Sciatic nerve (tissue), 2 donors: ENCODE measurements around the gene USP49. TPM values are rescaled to one million over a fixed set of nuclear protein-coding genes. Genes with fewer than 3 reads are reported as not detected.
A peak's percentile ranks its signal among the peaks of the same experiment; 100 is the strongest.
"Not testable (repeated sequence)": the region's sequence is repeated elsewhere in the genome, so short reads cannot be mapped to it uniquely, and the experiment has no call there.

Experiments
- ATAC-seq: fragments of 200-7000 bp; cut with Tn5 transposase; one replicate; pipeline ENCODE4 v1.9.1; 2020; ENCODE audit warnings: mild to moderate bottlenecking, moderate library complexity
- DNase-seq: peaks from one replicate; pipeline ENCODE4 v3.0.0-alpha.2; 2020; ENCODE audit warnings: low spot score
- intact Hi-C: fragments of 100-400 bp; cut with DNase I; formaldehyde crosslinking; loops from one replicate; pipeline ENCODE4 v1.14.2; 2022
- total RNA-seq: library from RNA; stranded (reverse); fragmentation: NEBNext Ultra II Directional; extraction: Animal tissue kit (Norgen Biotek cat#: 25700); gene quantifications from one replicate; pipeline ENCODE4 v1.2.1, GENCODE V29; 2021
- donor health status: DM: no; HTN: no; CAD: no.
- donor health status: DM: no; HTN: no; CAD: no.

USP49 gene
- total RNA-seq, 1 donor from 2014 or later, result 6.4 TPM

DNA sequence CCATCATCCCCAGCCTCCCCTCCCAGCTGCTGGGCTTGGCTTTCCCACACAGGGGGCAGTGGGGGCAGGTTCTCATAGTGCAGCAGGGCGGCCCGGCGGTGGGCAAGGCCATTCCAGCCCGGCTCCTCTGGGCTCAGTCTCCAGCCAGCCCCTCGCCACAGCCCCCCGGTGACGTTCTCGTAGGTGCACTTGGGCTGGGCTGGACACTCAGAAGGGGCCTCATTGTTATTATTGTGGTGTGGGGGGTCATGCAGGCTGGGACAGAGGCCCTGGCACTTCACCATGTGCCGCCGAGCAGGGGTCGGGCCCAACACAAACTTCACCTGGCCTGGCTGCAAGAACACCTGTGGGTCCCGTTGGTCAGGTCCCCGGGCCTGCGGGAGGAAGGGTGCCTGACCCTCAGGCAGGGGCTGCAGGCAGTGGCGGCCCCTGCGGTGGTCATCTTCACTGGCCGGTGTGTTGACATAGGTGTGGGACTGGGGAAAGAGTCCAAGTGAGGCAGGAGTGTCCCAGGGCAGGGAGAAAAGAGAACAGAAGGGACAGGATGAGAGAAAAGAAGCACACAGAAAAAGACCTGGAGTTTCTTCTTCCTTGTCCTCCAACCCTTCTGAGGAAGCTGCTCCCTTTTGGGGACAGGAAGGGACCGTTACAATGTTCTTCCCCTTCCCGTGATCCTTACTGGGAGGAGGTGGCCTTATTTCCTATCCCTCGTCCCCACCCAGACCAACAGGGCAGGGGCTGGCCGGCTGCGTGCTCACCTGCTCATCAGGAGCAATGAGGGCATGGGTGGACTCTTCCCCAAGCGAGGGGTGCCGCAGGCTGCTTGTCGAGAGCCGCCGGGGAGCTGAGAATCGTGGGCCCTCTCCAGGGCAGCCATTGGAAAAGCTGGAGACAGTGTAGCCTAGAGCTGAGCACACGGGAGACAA lies 123.9 kb downstream of the USP49 start:
- ATAC-seq (no peak), DNase-seq (no peak)
- intact Hi-C loops, result no loop called here

GRCh38 chr6:41770381-41771057 lies 124.7 kb downstream of the USP49 start:
- intact Hi-C loops, result no loop called here
- no peak for DNase-seq
- no peak for ATAC-seq

DNA sequence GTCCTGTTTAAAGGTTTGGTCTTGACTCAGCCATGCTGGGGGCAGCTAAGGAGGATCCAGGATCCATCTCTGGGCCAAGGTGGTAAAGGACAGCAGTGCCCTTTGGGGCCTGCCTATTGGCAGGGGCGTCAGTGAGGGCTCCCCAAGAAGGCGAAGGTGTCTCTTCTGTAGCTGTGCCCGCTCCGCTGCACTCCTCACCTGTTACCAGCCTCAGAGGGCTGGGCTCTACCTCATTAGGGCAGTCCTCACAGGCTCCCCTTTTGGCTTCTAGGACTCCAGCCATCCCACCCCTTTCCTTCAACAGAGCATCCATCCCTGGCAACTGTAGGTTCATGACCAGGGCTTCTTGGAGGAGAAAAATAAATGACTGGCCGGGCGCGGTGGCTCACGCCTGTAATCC lies 125.8 kb downstream of the USP49 start:
- DNase-seq, result no peak
- ATAC-seq, result no peak
- intact Hi-C loops, result no loop called here

- intact Hi-C loops, result no loop called here
- ATAC-seq (no peak), DNase-seq (no peak)
Observed at GRCh38 chr6:41768545-41769308, 126.4 kb downstream of the USP49 start.

- ATAC-seq, result peak; percentile 73
- intact Hi-C loops, result no loop called here
- no peak for DNase-seq
Observed at GRCh38 chr6:41767112-41767833, 127.9 kb downstream of the USP49 start.

DNA sequence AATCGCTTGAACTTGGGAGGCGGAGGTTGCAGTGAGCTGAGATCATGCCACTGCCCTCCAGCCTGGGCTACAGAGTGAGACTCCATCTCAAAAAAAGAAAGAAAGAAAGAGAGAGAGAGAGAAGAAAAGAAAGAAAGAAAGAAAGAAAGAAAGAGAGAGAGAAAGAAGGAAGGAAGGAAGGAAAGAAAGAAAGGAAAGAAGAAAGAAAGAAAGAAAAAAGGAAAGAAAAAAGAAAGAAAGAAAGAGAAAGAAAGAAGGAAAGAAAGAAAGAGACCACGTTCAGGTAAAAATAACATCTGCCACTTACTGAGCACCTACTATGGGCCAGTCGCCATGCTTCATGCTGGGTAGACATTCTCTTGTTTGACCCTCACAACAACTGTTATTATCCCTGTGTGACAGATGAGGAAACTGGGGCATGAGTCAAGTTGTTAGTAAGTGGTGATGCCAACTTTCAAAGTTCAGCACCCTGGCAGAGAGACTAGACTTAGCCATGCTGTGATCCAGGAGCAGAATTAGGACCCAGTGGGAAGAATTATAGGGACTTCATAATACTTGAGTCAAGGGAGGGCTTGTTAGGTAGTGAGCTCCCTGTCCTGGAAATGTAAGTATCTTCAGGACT lies 129.0 kb downstream of the USP49 start:
- ATAC-seq, intact Hi-C loops, DNase-seq: not testable (repeated sequence)

GRCh38 chr6:41763470-41763869 lies 131.7 kb downstream of the USP49 start:
- DNase-seq (no peak), ATAC-seq (no peak)
- intact Hi-C loops, result no loop called here

DNA sequence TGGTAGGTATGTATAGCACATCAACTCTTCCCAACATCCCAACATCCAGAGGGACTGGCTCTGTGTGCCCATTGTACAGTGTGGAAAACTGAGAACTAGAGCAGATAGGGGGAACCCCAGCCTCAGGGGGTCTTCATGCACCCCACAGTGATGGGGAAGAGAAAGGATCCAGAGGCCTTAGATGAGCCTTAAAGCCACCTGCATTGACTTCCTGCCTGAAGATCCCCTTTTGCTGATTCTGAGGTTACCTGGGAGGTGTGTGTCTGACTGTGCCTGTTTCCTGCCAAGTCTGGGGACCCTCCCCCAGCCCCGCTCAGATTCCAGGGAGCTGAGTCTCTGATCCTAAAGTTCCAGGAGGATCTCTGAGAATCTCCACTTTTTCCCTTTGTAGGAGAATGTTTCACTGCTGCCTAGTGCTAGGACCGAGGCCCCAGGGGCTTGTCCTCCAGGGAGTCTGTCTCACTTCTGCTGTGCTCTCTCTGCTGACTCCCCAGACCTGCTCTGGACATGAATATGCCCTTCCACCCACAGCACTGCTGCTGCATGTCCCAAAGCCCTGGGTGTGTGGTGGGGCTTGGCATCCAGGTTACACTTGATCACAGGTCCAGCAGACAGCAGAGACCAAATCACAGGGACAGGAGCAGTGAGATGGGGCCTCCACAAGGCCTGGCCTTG lies 135.1 kb downstream of the USP49 start:
- intact Hi-C loops, result no loop called here
- ATAC-seq (no peak), DNase-seq (no peak)

GRCh38 chr6:41759106-41759904 lies 135.9 kb downstream of the USP49 start:
- intact Hi-C loops, result no loop called here
- ATAC-seq (no peak), DNase-seq (no peak)

- ATAC-seq (no peak), DNase-seq (no peak)
- intact Hi-C loops, result no loop called here
Observed at GRCh38 chr6:41758641-41759035, 136.5 kb downstream of the USP49 start.

- intact Hi-C loops, result no loop called here
- DNase-seq (no peak), ATAC-seq (no peak)
Observed at GRCh38 chr6:41757931-41758640, 137.1 kb downstream of the USP49 start.

DNA sequence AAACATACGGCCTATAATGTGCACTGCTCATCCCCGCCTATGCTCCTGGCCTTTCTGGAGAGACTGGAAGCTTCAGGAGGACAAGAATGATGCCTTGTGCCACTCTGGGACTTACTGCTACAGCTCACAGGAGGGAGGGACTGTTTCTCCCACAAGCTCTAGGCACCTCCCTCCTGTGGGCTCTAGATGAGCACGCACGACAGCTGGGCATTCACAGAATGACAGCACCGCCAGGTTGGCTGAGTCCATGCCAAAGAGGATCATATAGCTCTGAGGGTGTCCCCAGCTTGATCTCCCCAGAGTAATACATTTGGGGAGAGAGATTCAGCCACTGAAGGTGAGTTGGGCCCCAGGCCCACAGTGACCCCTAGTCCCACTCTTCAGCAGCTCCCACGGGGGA lies 137.9 kb downstream of the USP49 start:
- ATAC-seq (no peak), DNase-seq (no peak)
- intact Hi-C loops, result no loop called here

DNA sequence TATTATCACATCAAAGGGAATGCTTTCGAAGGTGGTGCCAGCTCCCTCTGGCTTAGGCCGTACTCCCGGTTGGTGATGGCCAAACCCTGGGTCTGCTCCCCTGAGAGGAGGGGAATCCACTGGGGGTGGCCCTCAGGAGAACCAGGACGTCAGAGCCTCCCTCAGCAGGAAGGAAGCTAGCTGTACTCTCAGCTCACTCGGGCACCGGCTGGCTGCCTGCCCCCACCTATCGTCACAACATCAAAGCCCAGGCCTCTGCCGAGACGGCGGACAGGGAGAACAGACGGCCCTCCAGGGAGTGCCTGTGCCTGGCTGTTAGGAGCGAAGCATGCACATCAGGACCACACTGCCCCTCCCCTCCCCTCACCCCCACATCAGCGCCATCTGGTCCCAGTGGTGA lies 138.8 kb downstream of the USP49 start:
- ATAC-seq (no peak), DNase-seq (no peak)
- intact Hi-C loops, result no loop called here

DNA sequence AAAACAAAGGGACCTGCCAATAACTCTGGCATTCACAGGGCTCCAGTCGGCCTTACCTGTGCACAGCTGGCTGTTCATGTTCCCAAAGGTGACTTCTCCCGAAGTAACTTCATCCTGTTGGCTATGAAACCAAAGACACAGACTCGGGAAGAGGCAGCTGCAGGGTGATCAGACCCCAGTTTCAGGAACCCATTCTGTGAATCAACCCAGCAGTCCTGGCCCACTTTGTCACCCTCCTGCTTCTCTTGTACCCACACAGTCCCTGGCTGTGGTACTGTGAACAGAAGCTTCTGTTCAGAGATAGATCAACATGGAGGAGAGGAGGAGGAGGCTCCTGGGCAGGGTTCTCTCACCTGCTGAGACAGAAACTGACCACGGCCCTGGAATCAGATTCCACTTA lies 139.3 kb downstream of the USP49 start:
- intact Hi-C loops, result no loop called here
- DNase-seq, result no peak
- no peak for ATAC-seq

DNA sequence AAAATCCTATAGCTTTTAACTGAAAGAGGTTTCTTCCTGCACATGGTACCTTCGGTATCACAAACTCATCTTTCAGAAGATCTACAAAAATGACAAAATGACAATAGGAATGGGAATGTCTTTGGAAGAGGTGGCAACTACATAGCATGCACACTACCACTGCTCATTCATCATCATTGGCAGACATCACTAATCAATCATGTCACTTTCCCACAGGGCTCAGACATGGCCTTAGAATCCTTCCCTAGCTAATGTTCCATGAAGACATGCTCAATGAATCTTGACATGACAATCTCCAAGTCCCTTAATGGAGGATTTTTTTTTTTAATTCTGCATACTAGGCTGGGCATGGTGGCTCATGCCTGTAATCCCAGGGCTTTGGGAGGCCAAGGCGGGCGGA lies 144.8 kb downstream of the USP49 start:
- ATAC-seq (no peak), DNase-seq (no peak)
- intact Hi-C loops, result no loop called here

DNA sequence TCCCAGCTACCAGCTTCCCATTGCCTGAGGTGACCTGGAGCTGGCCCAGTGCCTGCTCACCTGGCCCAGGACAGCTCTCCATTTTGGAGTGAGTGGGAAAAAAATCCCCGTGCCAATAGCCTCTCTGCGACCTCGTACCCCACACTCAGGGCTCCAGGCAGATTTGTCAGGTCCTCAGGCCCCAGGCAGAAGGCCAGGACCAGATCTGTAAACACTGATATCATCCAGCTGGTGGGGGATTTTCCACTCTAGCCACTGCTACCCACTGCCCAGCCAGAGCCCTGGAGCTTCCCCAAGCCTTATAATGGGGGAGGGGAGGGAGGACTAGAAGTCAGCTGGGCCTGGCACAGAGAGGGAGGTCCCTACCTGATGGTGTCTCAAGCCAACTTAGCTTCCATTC lies 146.6 kb downstream of the USP49 start:
- ATAC-seq (no peak), DNase-seq (no peak)
- intact Hi-C loops, result no loop called here

- intact Hi-C loops, result no loop called here
- ATAC-seq, result no peak
- no peak for DNase-seq
Observed at GRCh38 chr6:41748102-41748477, 147.1 kb downstream of the USP49 start.
